Neuron (in vitro differentiated cells): Measurements from ENCODE around the gene MTHFD1.

ENCODE experiments used
- H2AFZ ChIP-seq: one replicate; pipeline ENCODE4 v1.6.1; 2013; ENCODE audit warnings: low read depth, mild to moderate bottlenecking, inconsistent platforms, low read length, moderate library complexity
- H3K27me3 ChIP-seq: one replicate; pipeline ENCODE4 v1.6.1; 2013; ENCODE audit warnings: low read length; ENCODE audit not compliant: insufficient read depth
- H3K36me3 ChIP-seq: one replicate; pipeline ENCODE4 v1.6.1; 2013; ENCODE audit warnings: low read length; ENCODE audit not compliant: insufficient read depth
- H3K4me1 ChIP-seq: one replicate; pipeline ENCODE4 v1.6.1; 2013; ENCODE audit warnings: low read length; ENCODE audit not compliant: insufficient read depth
- H3K4me3 ChIP-seq: 2 replicates; pipeline ENCODE4 v1.5.1; 2013; ENCODE audit warnings: mild to moderate bottlenecking, low read length, moderate library complexity
- H3K9me3 ChIP-seq: one replicate; pipeline ENCODE4 v1.6.1; 2013; ENCODE audit warnings: low read length

The MTHFD1 gene

GRCh38 chr14:64442300-64442988 is 54.3 kb downstream of the MTHFD1 start:
- H2AFZ ChIP-seq = no peak overlapping the region
- H3K4me1 ChIP-seq = peaks cover 2% of the 10 kb centered on the region
- no peaks in the 10 kb centered on the region for H3K9me3 ChIP-seq
- H3K36me3 ChIP-seq = peaks cover 59% of the 10 kb centered on the region
- no peaks in the 10 kb centered on the region for H3K27me3 ChIP-seq
- no peak overlapping the region for H3K4me3 ChIP-seq

GRCh38 chr14:64444140-64444539 is 56.0 kb downstream of the MTHFD1 start:
- no peaks in the 10 kb centered on the region for H3K27me3 ChIP-seq
- no peak overlapping the region for H2AFZ ChIP-seq
- no peak overlapping the region for H3K4me3 ChIP-seq
- peaks cover 2% of the 10 kb centered on the region for H3K4me1 ChIP-seq
- H3K9me3 ChIP-seq = no peaks in the 10 kb centered on the region
- peaks cover 50% of the 10 kb centered on the region for H3K36me3 ChIP-seq

GRCh38 chr14:64444984-64445845 is 57.1 kb downstream of the MTHFD1 start:
- Histone ChIP-seq H3K27me3 (no peaks in the 10 kb centered on the region), H3K4me3 (no peak overlapping the region), H3K36me3 (peaks cover 53% of the 10 kb centered on the region), H3K9me3 (no peaks in the 10 kb centered on the region), H3K4me1 (peaks cover 2% of the 10 kb centered on the region), H2AFZ (no peak overlapping the region)

GRCh38 chr14:64447876-64448670 is 59.9 kb downstream of the MTHFD1 start:
- H3K27me3 ChIP-seq = no peaks in the 10 kb centered on the region
- no peak overlapping the region for H3K4me3 ChIP-seq
- peaks cover 2% of the 10 kb centered on the region for H3K4me1 ChIP-seq
- peaks cover 40% of the 10 kb centered on the region for H3K36me3 ChIP-seq
- H2AFZ ChIP-seq = no peak overlapping the region
- H3K9me3 ChIP-seq = no peaks in the 10 kb centered on the region

GRCh38 chr14:64450255-64450654 is 62.1 kb downstream of the MTHFD1 start:
- no peaks in the 10 kb centered on the region for H3K9me3 ChIP-seq
- H3K4me1 ChIP-seq = peaks cover 2% of the 10 kb centered on the region
- H2AFZ ChIP-seq = no peak overlapping the region
- peaks cover 41% of the 10 kb centered on the region for H3K36me3 ChIP-seq
- no peaks in the 10 kb centered on the region for H3K27me3 ChIP-seq
- H3K4me3 ChIP-seq = no peak overlapping the region

GRCh38 chr14:64454671-64455070 is 66.5 kb downstream of the MTHFD1 start:
- peaks cover 35% of the 10 kb centered on the region for H3K36me3 ChIP-seq
- no peak overlapping the region for H2AFZ ChIP-seq
- no peaks in the 10 kb centered on the region for H3K9me3 ChIP-seq
- H3K4me1 ChIP-seq = no peaks in the 10 kb centered on the region
- H3K27me3 ChIP-seq = no peaks in the 10 kb centered on the region
- no peak overlapping the region for H3K4me3 ChIP-seq

- H3K4me3 ChIP-seq = no peak overlapping the region
- peaks cover 14% of the 10 kb centered on the region for H3K36me3 ChIP-seq
- peaks cover 2% of the 10 kb centered on the region for H3K4me1 ChIP-seq
- H2AFZ ChIP-seq = no peak overlapping the region
- no peaks in the 10 kb centered on the region for H3K27me3 ChIP-seq
- no peaks in the 10 kb centered on the region for H3K9me3 ChIP-seq
Observed at GRCh38 chr14:64459405-64460136, 71.4 kb downstream of the MTHFD1 start.

- H3K4me1 ChIP-seq = peaks cover 16% of the 10 kb centered on the region
- no peaks in the 10 kb centered on the region for H3K9me3 ChIP-seq
- no peak overlapping the region for H3K4me3 ChIP-seq
- no peaks in the 10 kb centered on the region for H3K36me3 ChIP-seq
- no peak overlapping the region for H2AFZ ChIP-seq
- H3K27me3 ChIP-seq = no peaks in the 10 kb centered on the region
Observed at GRCh38 chr14:64461221-64461620, 73.1 kb downstream of the MTHFD1 start.

- Histone ChIP-seq H3K4me1 (peaks cover 16% of the 10 kb centered on the region), H3K36me3 (no peaks in the 10 kb centered on the region)
Observed at GRCh38 chr14:64463195-64463594, 75.0 kb downstream of the MTHFD1 start.

GRCh38 chr14:64463873-64464272 is 75.7 kb downstream of the MTHFD1 start:
- Histone ChIP-seq H3K9me3 (no peaks in the 10 kb centered on the region), H3K4me1 (peaks cover 16% of the 10 kb centered on the region), H3K36me3 (no peaks in the 10 kb centered on the region), H3K4me3 (no peak overlapping the region), H3K27me3 (no peaks in the 10 kb centered on the region), H2AFZ (no peak overlapping the region)

More at GRCh38 chr14:64463195-64463594, 75.0 kb downstream of the MTHFD1 start:
- no peak overlapping the region for H3K4me3 ChIP-seq
- H2AFZ ChIP-seq = no peak overlapping the region
- H3K27me3 ChIP-seq = no peaks in the 10 kb centered on the region
- no peaks in the 10 kb centered on the region for H3K9me3 ChIP-seq

- peak overlapping the region; percentile 98 for H2AFZ ChIP-seq
- peak overlapping the region; percentile 56 for H3K4me3 ChIP-seq
- no peaks in the 10 kb centered on the region for H3K9me3 ChIP-seq
- no peaks in the 10 kb centered on the region for H3K27me3 ChIP-seq
- H3K36me3 ChIP-seq = no peaks in the 10 kb centered on the region
- peaks cover 16% of the 10 kb centered on the region for H3K4me1 ChIP-seq
Observed at GRCh38 chr14:64464651-64465050, 76.5 kb downstream of the MTHFD1 start.

- Histone ChIP-seq H3K9me3 (no peaks in the 10 kb centered on the region), H3K4me3 (peak within 1 kb of the TSS; percentile 56), H3K36me3 (no peaks in the 10 kb centered on the region), H3K27me3 (no peaks in the 10 kb centered on the region), H2AFZ (peak within 1 kb of the TSS; percentile 98), H3K4me1 (peaks cover 16% of the 10 kb centered on the region)
Observed at GRCh38 chr14:64465191-64465822, 77.2 kb downstream of the MTHFD1 start, which contains the start of gene AKAP5. AKAP5 (plus strand) TSS chr14:64465499; CDS start chr14:64468395, 2,896 bp downstream.
